GM19351 (cell line): ENCODE data around the gene ZNF275.
A peak's percentile ranks its signal among the peaks of the same experiment; 100 is the strongest.
"Not testable (repeated sequence)": the region's sequence is repeated elsewhere in the genome, so short reads cannot be mapped to it uniquely, and the experiment has no call there.

Experiments
- ATAC-seq: cut with Tn5 transposase; IDR thresholded peaks from one replicate; pipeline ENCODE4 v1.9.1; 2021; ENCODE audit warnings: mild to moderate bottlenecking, moderate library complexity; ENCODE audit not compliant: unreplicated experiment

The ZNF275 gene

DNA sequence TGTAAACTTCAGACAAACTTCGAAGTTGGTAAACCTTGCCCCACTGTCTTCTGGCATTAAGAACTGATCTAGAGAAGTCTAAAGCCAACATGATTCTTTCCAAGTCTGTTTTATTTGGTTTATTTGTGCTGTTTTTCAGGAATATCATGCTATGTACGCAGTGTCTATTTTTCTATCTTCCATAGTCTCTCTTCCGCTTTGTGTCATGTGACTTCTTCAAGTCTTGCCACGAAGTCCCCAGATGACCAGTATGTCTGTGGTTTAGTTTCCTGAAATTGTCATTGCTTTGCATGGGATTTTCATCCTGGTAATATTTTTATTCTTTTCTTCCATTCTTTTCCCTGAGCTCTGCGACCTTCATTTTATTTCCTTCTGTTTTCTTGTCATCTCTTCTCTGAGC lies 52.1 kb downstream of the ZNF275 start:
- ATAC-seq = no peak

GRCh38 chrX:153387345-153387744 lies 53.4 kb downstream of the ZNF275 start:
- ATAC-seq = no peak

GRCh38 chrX:153387987-153388721 lies 54.2 kb downstream of the ZNF275 start:
- no peak for ATAC-seq

DNA sequence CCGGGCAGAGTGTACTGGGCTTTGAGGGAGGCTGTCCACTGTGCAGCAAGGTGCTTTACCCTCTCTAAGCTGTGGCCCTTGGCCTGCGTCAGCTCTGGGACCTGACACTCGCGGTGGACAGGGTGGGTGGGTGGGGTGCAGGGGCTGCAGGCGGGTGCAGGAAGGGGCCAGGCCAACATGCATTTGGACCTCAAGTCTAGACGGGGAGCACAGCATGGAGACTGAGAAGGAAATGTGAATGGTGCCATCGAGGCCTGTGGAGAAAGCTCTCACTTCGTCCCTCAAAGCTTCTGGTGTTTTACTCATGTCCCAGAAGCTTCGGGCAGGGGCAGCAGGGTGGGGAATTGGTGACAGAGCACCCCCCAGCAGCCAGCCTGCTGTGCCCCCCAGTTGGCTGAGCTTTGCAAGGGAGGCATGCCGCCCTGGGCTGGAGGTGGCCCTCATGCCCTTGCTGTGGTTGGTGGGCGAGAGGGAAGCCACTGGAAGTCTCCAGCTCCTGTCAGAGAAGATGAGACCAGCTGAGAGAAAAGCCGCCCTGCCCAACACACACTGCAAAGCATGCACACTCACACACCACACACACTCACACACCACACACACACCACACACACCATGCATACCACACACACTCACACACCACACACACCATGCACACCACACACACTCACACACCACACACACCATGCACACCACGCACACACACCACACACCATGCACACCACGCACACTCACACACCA lies 54.9 kb downstream of the ZNF275 start:
- no peak for ATAC-seq

DNA sequence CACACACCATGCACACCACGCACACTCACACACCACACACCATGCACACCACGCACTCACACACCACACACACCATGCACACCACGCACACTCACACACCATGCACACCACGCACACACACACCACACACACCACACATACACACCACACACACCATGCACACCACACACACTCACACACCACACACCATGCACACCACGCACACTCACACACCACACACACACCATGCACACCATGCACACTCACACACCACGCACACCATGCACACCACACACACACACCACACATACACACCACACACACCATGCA lies 55.5 kb downstream of the ZNF275 start:
- not testable (repeated sequence) for ATAC-seq

DNA sequence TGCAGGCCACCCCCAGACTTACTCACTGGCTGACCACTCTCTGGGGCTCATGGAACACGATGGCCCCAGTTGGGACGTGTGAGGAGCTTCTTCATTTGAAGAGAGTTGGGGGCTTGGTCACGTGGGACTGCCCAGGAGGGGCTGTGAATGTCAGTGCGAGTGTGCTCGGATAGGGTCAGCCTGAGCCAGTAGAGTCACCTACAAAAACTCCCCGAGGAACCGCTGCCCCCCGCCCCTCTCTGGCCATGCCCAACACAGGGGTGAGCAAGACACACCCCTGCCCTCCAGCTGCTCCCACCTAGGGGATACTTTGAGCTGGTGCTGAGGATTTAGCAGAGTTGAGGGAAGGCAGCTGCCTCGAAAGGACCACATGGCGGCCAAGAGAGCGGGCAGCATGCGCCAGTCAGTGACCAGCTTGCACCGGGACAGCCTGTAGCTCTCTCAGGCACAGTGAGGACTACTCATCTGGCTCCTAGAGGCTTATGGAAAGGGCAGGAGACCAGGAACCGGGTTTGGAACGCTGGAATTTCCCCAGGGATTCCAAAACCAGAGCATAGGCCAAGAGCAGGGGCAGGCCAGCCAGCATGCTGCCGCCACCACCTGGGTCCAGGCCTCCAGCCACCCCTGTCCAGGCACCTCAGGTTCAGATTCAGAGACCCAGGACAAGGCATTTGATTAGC lies 58.8 kb downstream of the ZNF275 start:
- ATAC-seq = no peak

DNA sequence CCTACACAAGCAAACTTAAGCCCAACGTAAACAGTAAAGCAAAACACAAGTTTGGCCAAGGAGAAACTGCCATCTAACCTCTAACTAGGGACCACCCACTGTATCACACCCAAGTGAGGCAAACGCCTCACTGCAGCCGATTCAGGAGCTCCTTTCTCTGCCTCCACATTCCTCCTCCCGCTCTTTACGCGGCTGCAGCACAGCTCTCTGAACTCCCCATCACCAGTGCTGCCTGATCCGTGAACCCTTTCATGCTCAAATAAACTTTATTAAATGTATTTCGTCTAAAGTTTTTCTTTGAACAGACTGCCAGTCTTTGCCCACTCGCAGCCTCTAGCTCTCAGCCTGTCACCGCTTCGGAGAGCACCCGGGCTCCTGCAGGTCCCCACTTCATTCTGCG lies 60.7 kb downstream of the ZNF275 start:
- ATAC-seq = no peak

GRCh38 chrX:153395613-153396319 lies 61.8 kb downstream of the ZNF275 start:
- no peak for ATAC-seq

GRCh38 chrX:153396320-153397195 lies 62.6 kb downstream of the ZNF275 start:
- no peak for ATAC-seq

GRCh38 chrX:153397256-153397960 lies 63.5 kb downstream of the ZNF275 start:
- no peak for ATAC-seq

- ATAC-seq = no peak
These were observed 64.5 kb downstream of the ZNF275 start for GRCh38 chrX:153398275-153398960.

DNA sequence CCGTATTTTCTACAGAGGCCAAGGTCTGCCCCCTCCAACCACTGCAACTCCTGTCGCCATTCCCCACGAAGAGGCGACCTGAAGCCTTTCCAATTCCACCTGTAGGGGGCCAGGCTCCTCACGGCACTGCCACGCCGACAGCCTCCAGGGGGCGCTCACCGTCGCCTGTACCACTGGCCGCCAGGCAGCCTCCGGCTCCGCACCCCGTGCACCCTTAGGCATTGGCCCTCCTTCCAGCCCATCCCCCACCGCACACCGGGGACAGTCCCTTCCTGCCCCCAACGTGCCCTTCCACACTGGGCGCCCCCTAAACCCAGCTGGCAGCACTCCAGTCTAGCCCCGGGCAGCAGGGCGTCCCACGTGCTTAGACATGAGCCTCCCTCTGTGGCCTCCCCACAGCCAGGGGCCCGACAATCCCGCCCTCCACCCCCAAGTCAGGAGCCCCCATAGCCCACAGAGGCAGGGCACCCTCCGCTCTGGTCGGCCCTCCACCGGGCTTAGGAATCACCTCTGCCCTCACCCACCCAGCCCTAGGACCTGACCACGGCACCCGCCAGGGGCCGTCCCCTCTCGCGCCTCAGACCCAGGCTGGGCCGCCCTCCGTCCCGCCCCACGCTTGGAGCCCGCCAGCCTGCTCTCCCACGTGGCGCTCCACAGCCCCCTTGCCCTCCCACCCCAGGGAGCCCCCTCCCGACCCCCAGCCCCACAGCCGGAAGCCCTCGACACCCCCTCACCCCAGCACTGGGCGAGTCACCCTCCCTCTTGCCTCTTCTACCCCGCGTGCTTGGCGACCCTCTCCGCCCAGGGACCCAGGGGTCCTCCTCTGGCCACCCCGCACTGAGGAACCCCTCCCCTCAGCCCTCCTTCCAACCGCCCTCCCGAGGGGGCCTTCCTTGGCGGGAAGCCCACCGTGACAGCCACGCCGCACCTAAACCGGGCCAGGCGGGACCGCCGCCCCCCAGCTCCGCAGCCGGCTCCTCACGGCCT lies 66.5 kb downstream of the ZNF275 start:
- ATAC-seq = peak; percentile 77

GRCh38 chrX:153401133-153401764 lies 67.3 kb downstream of the ZNF275 start, which contains the start of gene PNMA6E:
TSS of gene PNMA6E (minus strand) at chrX:153401350. CDS start at chrX:153398849, 2,501 bp downstream.
- no peak for ATAC-seq
